Measurements from ENCODE around the gene WSCD2.
A peak's percentile ranks its signal among the peaks of the same experiment; 100 is the strongest.

WSCD2 gene

DNA sequence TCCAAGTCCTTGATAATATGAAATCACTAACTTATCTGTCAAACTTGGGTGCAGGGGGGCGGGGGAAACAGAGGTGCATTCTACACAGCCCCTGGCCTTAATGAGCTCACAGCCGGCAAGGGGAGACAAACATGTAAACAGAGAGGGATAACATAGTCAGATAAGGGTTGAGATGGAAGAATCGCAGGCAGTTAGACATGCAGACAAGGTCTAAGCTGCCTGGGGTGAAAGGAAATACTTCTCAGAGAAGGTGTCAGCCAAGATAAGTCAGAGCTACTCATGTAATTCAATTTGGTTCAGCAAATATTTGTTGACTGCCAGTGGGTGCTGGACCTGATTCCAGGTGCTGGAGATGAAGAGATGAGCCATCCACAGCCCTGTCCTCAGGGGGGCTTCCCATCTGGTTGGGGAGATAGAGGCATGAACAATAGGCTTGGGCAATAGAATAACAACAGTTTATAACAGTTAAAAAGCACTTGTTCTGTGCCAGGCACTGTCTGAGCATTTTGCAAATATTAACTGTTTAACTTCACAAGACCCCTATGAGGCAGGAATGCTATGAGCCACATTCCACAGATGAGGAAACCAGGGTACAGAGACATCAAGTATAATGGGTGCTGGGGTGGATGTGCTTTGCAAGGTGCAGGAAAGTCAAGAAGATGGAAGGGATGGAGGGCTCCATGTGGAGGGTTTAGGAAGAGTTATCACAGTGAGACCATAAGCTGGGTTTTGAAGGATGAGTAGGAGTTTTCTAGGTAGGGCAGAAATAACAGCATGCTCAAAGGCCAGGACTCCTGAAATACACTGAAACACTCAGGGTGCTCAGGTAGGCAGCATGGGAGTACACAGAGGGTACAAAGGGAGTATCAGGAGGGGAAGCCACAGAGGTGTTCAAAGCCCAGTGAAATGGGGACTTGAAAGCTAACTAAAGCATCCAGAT is 79.0 kb downstream of the WSCD2 start:
- in situ Hi-C loops (cut with MboI; ENCODE audit: low pct_unique_long_range_greater_than_20kb, low sequenced_read_pairs, unreplicated experiment): no loop called here
- TF ChIP-seq, protein P1, sequence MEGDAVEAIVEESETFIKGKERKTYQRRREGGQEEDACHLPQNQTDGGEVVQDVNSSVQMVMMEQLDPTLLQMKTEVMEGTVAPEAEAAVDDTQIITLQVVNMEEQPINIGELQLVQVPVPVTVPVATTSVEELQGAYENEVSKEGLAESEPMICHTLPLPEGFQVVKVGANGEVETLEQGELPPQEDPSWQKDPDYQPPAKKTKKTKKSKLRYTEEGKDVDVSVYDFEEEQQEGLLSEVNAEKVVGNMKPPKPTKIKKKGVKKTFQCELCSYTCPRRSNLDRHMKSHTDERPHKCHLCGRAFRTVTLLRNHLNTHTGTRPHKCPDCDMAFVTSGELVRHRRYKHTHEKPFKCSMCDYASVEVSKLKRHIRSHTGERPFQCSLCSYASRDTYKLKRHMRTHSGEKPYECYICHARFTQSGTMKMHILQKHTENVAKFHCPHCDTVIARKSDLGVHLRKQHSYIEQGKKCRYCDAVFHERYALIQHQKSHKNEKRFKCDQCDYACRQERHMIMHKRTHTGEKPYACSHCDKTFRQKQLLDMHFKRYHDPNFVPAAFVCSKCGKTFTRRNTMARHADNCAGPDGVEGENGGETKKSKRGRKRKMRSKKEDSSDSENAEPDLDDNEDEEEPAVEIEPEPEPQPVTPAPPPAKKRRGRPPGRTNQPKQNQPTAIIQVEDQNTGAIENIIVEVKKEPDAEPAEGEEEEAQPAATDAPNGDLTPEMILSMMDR (IDR thresholded peaks at IDR 0.05; ENCODE audit: extremely low read depth, insufficient read depth, missing control alignments): no peak

DNA sequence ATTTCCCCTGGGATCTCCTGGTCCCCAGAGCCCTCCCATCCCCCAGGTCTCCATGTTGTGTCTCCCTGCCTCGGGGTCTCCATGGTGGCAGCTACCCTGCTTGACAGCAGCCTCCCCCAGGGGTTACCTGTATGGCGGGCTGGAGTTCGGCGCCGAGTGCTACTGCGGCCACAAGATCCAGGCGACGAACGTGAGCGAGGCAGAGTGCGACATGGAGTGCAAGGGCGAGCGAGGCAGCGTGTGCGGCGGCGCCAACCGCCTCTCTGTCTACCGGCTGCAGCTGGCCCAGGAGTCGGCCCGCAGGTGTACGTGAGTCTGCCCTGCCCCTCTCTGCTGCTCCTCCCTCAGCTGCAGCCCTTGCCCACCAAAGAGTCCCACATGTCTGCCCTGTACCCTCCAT is 80.9 kb downstream of the WSCD2 start:
- no peak for DNase-seq (ENCODE audit: low spot score)
- in situ Hi-C loops (cut with MboI; ENCODE audit: low pct_unique_long_range_greater_than_20kb, low sequenced_read_pairs, unreplicated experiment): no loop called here
- TF ChIP-seq, protein P1 (IDR thresholded peaks at IDR 0.05; ENCODE audit: extremely low read depth, insufficient read depth, missing control alignments): no peak

More for the DNA sequence above, 79.0 kb downstream of the WSCD2 start:
- DNase-seq (ENCODE audit: low spot score): no peak

DNA sequence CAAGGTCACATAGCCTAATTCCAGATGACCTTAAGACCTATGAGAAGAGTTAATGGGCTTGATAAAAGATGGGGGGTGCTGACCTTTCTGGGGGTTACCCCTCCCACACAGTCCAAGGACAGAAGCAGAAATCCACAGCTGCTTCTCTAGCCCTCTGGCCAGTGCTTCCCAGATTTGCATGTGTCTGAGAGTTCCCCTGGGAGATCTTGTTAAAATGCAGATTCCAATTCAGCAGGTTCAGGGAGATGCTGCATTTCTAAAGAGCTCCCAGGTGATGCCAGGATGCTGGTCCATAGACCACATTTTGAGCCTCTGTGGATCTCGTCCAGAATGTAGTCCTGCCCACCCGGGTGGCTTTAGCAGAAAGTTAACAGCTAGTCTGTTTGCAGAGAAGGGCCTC is 82.1 kb downstream of the WSCD2 start:
- no peak for DNase-seq (ENCODE audit: low spot score)
- in situ Hi-C loops (cut with MboI; ENCODE audit: low pct_unique_long_range_greater_than_20kb, low sequenced_read_pairs, unreplicated experiment): no loop called here
- TF ChIP-seq, protein P1 (IDR thresholded peaks at IDR 0.05; ENCODE audit: extremely low read depth, insufficient read depth, missing control alignments): no peak

DNA sequence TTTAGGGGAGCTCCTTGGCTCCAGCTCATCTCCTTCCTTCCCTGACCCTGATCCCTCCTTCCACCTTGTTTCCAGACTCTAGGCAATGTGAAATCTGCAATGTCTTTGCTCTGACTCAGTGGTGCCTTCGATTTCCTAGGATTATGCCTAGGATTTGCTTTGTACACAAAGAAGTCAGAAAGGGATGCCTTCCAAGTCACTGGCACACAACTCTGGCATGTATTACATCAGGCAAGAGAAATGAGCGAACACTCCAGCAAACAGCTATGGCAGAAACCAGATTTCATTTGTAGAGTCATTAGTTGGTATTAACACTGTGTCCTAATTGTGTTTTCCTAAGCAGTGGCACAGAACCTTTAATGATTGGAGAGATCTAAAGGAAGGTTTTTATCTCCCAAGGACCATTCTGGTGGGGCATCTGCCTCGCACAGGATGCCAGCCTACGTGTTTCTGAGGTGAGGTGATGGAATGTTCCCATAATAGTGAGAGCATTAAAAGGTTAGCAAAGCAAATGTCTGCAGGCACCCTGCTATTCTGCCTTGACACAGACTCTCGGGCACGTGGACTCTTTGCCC is 84.9 kb downstream of the WSCD2 start:
- in situ Hi-C loops (cut with MboI; ENCODE audit: low pct_unique_long_range_greater_than_20kb, low sequenced_read_pairs, unreplicated experiment): no loop called here
- DNase-seq (ENCODE audit: low spot score): no peak
- TF ChIP-seq, protein P1 (IDR thresholded peaks at IDR 0.05; ENCODE audit: extremely low read depth, insufficient read depth, missing control alignments): no peak

DNA sequence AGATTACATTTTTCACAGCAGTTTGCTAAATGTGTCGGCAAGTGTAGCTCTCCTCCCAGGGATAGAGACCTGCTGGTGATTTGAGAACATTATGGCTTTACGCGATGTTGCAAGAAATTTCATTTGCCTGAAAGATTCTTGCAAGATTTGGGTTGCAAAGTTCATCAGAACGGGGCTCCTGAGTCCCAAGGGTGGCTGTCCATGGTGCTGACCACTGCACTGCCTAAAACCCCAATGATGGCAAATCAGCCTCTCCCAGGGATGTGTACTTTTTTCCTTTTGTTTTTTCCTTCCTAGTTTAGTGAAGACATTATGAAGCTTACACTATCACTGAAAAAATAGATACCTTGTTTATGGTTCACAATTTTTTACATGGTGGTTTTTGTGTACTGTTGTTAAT is 85.4 kb downstream of the WSCD2 start:
- in situ Hi-C loops (cut with MboI; ENCODE audit: low pct_unique_long_range_greater_than_20kb, low sequenced_read_pairs, unreplicated experiment): no loop called here
- TF ChIP-seq, protein P1 (IDR thresholded peaks at IDR 0.05; ENCODE audit: extremely low read depth, insufficient read depth, missing control alignments): no peak
- DNase-seq (ENCODE audit: low spot score): peak; percentile 57

DNA sequence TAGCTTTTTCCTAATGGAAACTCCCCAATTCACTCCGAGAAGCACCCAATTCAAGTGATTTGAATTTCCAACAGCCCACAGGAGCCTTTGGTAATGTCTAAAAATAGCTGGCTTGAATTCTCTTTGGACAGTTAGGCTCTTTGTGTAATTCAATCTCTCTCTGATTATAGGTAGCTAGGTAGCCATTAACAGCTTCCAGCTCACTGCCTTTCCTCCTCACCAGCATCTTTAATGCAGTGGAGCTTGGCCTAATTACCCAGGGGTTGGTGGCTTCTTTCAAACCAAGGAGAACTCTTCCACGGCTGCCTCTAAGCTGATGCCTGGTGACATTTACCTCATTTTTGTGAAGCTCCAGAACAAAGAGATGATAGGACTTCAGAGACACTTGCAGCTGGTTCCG is 86.4 kb downstream of the WSCD2 start:
- DNase-seq (ENCODE audit: low spot score): no peak
- TF ChIP-seq, protein P1 (IDR thresholded peaks at IDR 0.05; ENCODE audit: extremely low read depth, insufficient read depth, missing control alignments): no peak
- in situ Hi-C loops (cut with MboI; ENCODE audit: low pct_unique_long_range_greater_than_20kb, low sequenced_read_pairs, unreplicated experiment): no loop called here
